ENCODE results near the gene NRN1L.
A peak's percentile ranks its signal among the peaks of the same experiment; 100 is the strongest.
"Not testable (repeated sequence)": the region's sequence is repeated elsewhere in the genome, so short reads cannot be mapped to it uniquely, and the experiment has no call there.

The NRN1L gene

GRCh38 chr16:67884684-67885083 lies at the start of gene NRN1L:
NRN1L (plus strand) TSS chr16:67884885; CDS start chr16:67884904, 19 bp downstream.
- no peak for DNase-seq

- not testable (repeated sequence) for DNase-seq
These were observed 47.5 kb upstream of the NRN1L start for GRCh38 chr16:67837190-67837589.

- DNase-seq = no peak
These were observed 46.9 kb upstream of the NRN1L start for GRCh38 chr16:67837811-67838210.

GRCh38 chr16:67841198-67841815 lies 43.4 kb upstream of the NRN1L start:
- no peak for DNase-seq

GRCh38 chr16:67841816-67842508 lies 42.7 kb upstream of the NRN1L start, which contains the start of gene THAP11:
THAP11 (plus strand) TSS chr16:67842320; CDS start chr16:67842555, 235 bp downstream.
- DNase-seq = peak; percentile 91 to 94

- peak; percentile 36 to 45 for DNase-seq
These were observed 42.0 kb upstream of the NRN1L start for GRCh38 chr16:67842509-67843342.

- peak in 1 of 2 experiments; percentile 30 for DNase-seq
These were observed 41.3 kb upstream of the NRN1L start for GRCh38 chr16:67843343-67843765.

GRCh38 chr16:67844497-67844896 lies 40.2 kb upstream of the NRN1L start:
- no peak for DNase-seq

GRCh38 chr16:67845291-67846062 lies 39.2 kb upstream of the NRN1L start:
- no peak for DNase-seq

GRCh38 chr16:67846063-67846319 lies 38.7 kb upstream of the NRN1L start:
- DNase-seq = no peak

- DNase-seq = peak; percentile 94
These were observed 38.2 kb upstream of the NRN1L start, which contains the start of gene NUTF2 for GRCh38 chr16:67846320-67847063. NUTF2 (plus strand) TSS chr16:67846933; CDS start chr16:67865131, 18,198 bp downstream.

GRCh38 chr16:67847064-67847861 lies 37.4 kb upstream of the NRN1L start, which contains the start of gene CENPT:
CENPT (minus strand) TSS chr16:67847693; CDS start chr16:67833859, 13,834 bp downstream.
- peak in 1 of 2 experiments; percentile 10 for DNase-seq

GRCh38 chr16:67848118-67848517 lies 36.6 kb upstream of the NRN1L start:
- no peak for DNase-seq

GRCh38 chr16:67853670-67854069 lies 31.0 kb upstream of the NRN1L start:
- DNase-seq = no peak

GRCh38 chr16:67855789-67856188 lies 28.9 kb upstream of the NRN1L start:
- DNase-seq = no peak

GRCh38 chr16:67856927-67857546 lies 27.6 kb upstream of the NRN1L start:
- DNase-seq = no peak

- peak in 1 of 2 experiments; percentile 36 for DNase-seq
These were observed 27.0 kb upstream of the NRN1L start for GRCh38 chr16:67857547-67858233.

- DNase-seq = no peak
These were observed 26.2 kb upstream of the NRN1L start for GRCh38 chr16:67858500-67858899.

GRCh38 chr16:67860589-67861398 lies 23.9 kb upstream of the NRN1L start:
- no peak for DNase-seq
